Osteocyte (in vitro differentiated cells): Measurements from ENCODE around the gene OR52I2. TPM values are rescaled to one million over a fixed set of nuclear protein-coding genes. Genes with fewer than 3 reads are reported as not detected.

ENCODE experiments used
- DNase-seq: peaks from one replicate; pipeline ENCODE4 v3.0.0; 2021; ENCODE audit warnings: mixed read lengths; ENCODE audit not compliant: unreplicated experiment; ENCODE audit errors: extremely low spot score
- H3K27ac Mint-ChIP-seq: one replicate; pipeline ENCODE4 v1.8.0; 2021; ENCODE audit warnings: mild to moderate bottlenecking, mixed read lengths; ENCODE audit not compliant: unreplicated experiment
- H3K27me3 Mint-ChIP-seq: one replicate; pipeline ENCODE4 v1.8.0; 2021; ENCODE audit warnings: mixed read lengths; ENCODE audit not compliant: unreplicated experiment
- H3K36me3 Mint-ChIP-seq: one replicate; pipeline ENCODE4 v1.8.0; 2021; ENCODE audit warnings: mixed read lengths; ENCODE audit not compliant: unreplicated experiment
- H3K4me1 Mint-ChIP-seq: one replicate; pipeline ENCODE4 v1.8.0; 2021; ENCODE audit warnings: mixed read lengths; ENCODE audit not compliant: unreplicated experiment
- H3K4me3 Mint-ChIP-seq: one replicate; pipeline ENCODE4 v1.8.0; 2021; ENCODE audit warnings: mild to moderate bottlenecking, moderate library complexity, mixed read lengths; ENCODE audit not compliant: unreplicated experiment
- H3K9me3 Mint-ChIP-seq: one replicate; pipeline ENCODE4 v1.8.0; 2021; ENCODE audit warnings: mixed read lengths; ENCODE audit not compliant: unreplicated experiment
- CTCF ChIP-seq: fragments of 200-600 bp; sonication (generic); IDR thresholded peaks from 2 replicates; pipeline ENCODE4 v1.5.0; 2021; ENCODE audit warnings: antibody characterized with exemption, mild to moderate bottlenecking, moderate library complexity
- total RNA-seq: library from RNA; stranded (reverse); gene quantifications from 2 replicates; pipeline ENCODE4 v1.2.1, GENCODE V29; 2021

The OR52I2 gene
- total RNA-seq, 1 donor from 2014 or later: not detected

- DNase-seq: no peak
- H3K4me1 Mint-ChIP-seq: peaks cover 45% of the 10 kb centered on the region
- no peak for TF ChIP-seq CTCF
- no peak overlapping the region for H3K27ac Mint-ChIP-seq
- no peaks in the 10 kb centered on the region for H3K9me3 Mint-ChIP-seq
- H3K36me3 Mint-ChIP-seq: no peaks in the 10 kb centered on the region
- no peak overlapping the region for H3K4me3 Mint-ChIP-seq
- no peaks in the 10 kb centered on the region for H3K27me3 Mint-ChIP-seq
Measured at GRCh38 chr11:4642043-4642442, 60.5 kb downstream of the OR52I2 start.

Other genes starting within 250 kb of the OR52I2 start
- not detected in 2 replicates for gene OR52B4, start 213.4 kb upstream of the OR52I2 start, total RNA-seq
- 19.3 and 20.9 TPM in 2 replicates for gene TRIM21, start 188.0 kb upstream of the OR52I2 start, total RNA-seq
- not detected in 2 replicates for gene OR52K2, start 132.4 kb upstream of the OR52I2 start, total RNA-seq
- not detected in 2 replicates for gene OR52K1, start 99.1 kb upstream of the OR52I2 start, total RNA-seq
- gene OR52M1, start 36.6 kb upstream of the OR52I2 start, total RNA-seq: not detected in 2 replicates
- not detected in 2 replicates for gene OR52I1, start 12.3 kb downstream of the OR52I2 start, total RNA-seq
- 10.7 and 13.8 TPM in 2 replicates for gene TRIM68, start 26.5 kb downstream of the OR52I2 start, total RNA-seq
- gene OR51D1, start 55.7 kb downstream of the OR52I2 start, total RNA-seq: not detected in 2 replicates
- 0.81 and 1.1 TPM in 2 replicates for gene OR51E1, start 62.2 kb downstream of the OR52I2 start, total RNA-seq
- 0.40 and 0.76 TPM in 2 replicates for gene OR51E2, start 116.1 kb downstream of the OR52I2 start, total RNA-seq
- not detected in 2 replicates for gene MMP26, start 123.0 kb downstream of the OR52I2 start, total RNA-seq
- not detected in 2 replicates for gene OR51F1, start 188.2 kb downstream of the OR52I2 start, total RNA-seq
- not detected in 2 replicates for gene OR52R1, start 222.6 kb downstream of the OR52I2 start, total RNA-seq
- not detected in 2 replicates for gene OR51F2, start 239.6 kb downstream of the OR52I2 start, total RNA-seq